Measurements from ENCODE around the gene METAP1D. TPM values are rescaled to one million over a fixed set of nuclear protein-coding genes. Genes with fewer than 3 reads are reported as not detected.

Gene METAP1D
- total and polyA plus RNA-seq, 12 donors: 1.7 to 21.8 (median 7.8) TPM

DNA sequence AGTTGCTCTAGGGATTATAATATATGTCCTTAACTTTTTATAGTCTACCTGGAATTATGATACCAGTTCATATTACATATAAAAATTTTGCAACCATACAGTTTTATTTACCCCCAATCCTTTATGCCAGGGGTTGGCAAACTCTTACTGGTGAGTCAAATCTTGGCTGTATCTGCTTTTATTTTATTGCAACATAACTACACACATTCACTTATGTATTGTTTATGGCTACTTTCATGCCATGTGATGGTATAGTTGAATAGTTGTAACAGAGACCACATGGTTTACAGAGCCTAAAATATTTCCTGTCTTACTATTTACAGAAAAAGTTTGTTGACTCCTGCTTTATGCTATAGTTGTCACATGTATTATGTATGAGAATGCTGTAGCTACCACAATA is 128.7 kb downstream of the METAP1D start:
- Histone ChIP-seq H3K9me3 (replicated peaks in 1 of 3) (no peaks in the 10 kb centered on the region), H3K4me3 (no peak overlapping the region), H3K27me3 (no peaks in the 10 kb centered on the region), H3K27ac (no peak overlapping the region), H3K36me3 (replicated peaks in 1 of 2) (no peaks in the 10 kb centered on the region), H3K4me1 (replicated peaks in 1 of 2) (no peaks in the 10 kb centered on the region)
- no peak for DNase-seq
- TF ChIP-seq, protein P1, sequence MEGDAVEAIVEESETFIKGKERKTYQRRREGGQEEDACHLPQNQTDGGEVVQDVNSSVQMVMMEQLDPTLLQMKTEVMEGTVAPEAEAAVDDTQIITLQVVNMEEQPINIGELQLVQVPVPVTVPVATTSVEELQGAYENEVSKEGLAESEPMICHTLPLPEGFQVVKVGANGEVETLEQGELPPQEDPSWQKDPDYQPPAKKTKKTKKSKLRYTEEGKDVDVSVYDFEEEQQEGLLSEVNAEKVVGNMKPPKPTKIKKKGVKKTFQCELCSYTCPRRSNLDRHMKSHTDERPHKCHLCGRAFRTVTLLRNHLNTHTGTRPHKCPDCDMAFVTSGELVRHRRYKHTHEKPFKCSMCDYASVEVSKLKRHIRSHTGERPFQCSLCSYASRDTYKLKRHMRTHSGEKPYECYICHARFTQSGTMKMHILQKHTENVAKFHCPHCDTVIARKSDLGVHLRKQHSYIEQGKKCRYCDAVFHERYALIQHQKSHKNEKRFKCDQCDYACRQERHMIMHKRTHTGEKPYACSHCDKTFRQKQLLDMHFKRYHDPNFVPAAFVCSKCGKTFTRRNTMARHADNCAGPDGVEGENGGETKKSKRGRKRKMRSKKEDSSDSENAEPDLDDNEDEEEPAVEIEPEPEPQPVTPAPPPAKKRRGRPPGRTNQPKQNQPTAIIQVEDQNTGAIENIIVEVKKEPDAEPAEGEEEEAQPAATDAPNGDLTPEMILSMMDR (IDR thresholded peaks at IDR 0.05): no peak
- intact Hi-C loops (cut with DNase I): no loop called here

DNA sequence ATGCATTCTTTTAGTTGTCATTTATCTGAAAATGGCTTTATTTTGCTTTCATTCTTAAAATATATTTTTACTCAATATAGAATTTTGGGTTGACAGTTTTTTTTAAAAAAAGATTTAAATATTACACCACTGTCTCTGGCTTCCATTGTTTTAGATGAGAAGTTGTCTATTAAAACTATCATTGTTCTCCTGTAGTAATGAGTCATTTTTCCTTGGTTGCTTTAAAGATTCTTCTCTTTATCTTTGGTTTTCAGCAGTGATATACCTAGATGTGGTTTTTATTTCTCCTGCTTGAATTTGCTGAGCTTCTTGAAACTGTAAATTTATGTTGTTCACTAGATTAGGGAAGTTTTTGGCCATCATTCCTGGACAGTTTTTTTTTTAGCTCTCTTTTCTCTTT is 129.7 kb downstream of the METAP1D start:
- Histone ChIP-seq H3K36me3 (replicated peaks in 1 of 2) (no peaks in the 10 kb centered on the region), H3K4me3 (no peak overlapping the region), H3K27me3 (no peaks in the 10 kb centered on the region), H3K27ac (no peak overlapping the region), H3K9me3 (replicated peaks in 1 of 3) (no peaks in the 10 kb centered on the region), H3K4me1 (replicated peaks in 1 of 2) (no peaks in the 10 kb centered on the region)
- intact Hi-C loops (cut with DNase I): no loop called here
- no peak for DNase-seq
- no peak for TF ChIP-seq POLR2A (IDR thresholded peaks at IDR 0.05)
- TF ChIP-seq, protein P1 (IDR thresholded peaks at IDR 0.05): no peak

Other genes starting within 250 kb of the METAP1D start
- 10 to 100 TPM in 8 of 9 donors, 1 to 10 TPM in 1; 9.2 to 26.0 (median 19.6) TPM for gene SLC25A12, start 105.7 kb upstream of the METAP1D start, total RNA-seq
- 10 to 100 TPM; 20.9 to 22.2 (median 22.0) TPM for gene SLC25A12, start 105.7 kb upstream of the METAP1D start, polyA plus RNA-seq
- gene HAT1, start 77.5 kb upstream of the METAP1D start, total RNA-seq: 10 to 100 TPM; 19.8 to 47.5 (median 36.4) TPM
- 100 to 1,000 TPM in 1 of 3 donors, 10 to 100 TPM in 1, 1 to 10 TPM in 1; 9.3 to 103 (median 13.0) TPM for gene HAT1, start 77.5 kb upstream of the METAP1D start, polyA plus RNA-seq
- 1 to 10 TPM in 1 of 9 donors, under 1 TPM in 3, not detected in 5; 0.11 to 1.3 (median 0.40) TPM for gene DLX1, start 85.6 kb downstream of the METAP1D start, total RNA-seq
- 1 to 10 TPM in 1 of 3 donors, under 1 TPM in 2; 0.47 to 1.4 (median 0.64) TPM for gene DLX1, start 85.6 kb downstream of the METAP1D start, polyA plus RNA-seq
- gene DLX2, start 102.9 kb downstream of the METAP1D start, total RNA-seq: under 1 TPM in 4 of 9 donors, not detected in 5; 0.06 to 0.49 (median 0.21) TPM
- gene DLX2, start 102.9 kb downstream of the METAP1D start, polyA plus RNA-seq: under 1 TPM; 0.07 to 0.32 (median 0.13) TPM